Cardiac muscle cell (in vitro differentiated cells and primary cell): ENCODE results near the gene MB. TPM values are rescaled to one million over a fixed set of nuclear protein-coding genes. Genes with fewer than 3 reads are reported as not detected.
"Not testable (repeated sequence)": the region's sequence is repeated elsewhere in the genome, so short reads cannot be mapped to it uniquely, and the experiment has no call there.

Experiments
- DNase-seq, 2 donors: peaks; one replicate each; pipeline versions ENCODE4 v3.0.0 to v3.0.0-alpha.2; 2010 to 2017; ENCODE audit warnings: low read depth in 1 of 2, low spot score in 1 of 2
- H3K27ac ChIP-seq: fragments of 200-600 bp; sonication (generic); 2 replicates; pipeline ENCODE4 v1.5.1; 2016
- H3K27me3 ChIP-seq: fragments of 200-600 bp; sonication (generic); 2 replicates; pipeline ENCODE4 v1.6.0; 2016; ENCODE audit warnings: control low read depth
- H3K36me3 ChIP-seq: fragments of 200-600 bp; sonication (generic); 2 replicates; pipeline ENCODE4 v1.5.1; 2016; ENCODE audit warnings: control low read depth
- H3K4me1 ChIP-seq: fragments of 200-600 bp; sonication (generic); 2 replicates; pipeline ENCODE4 v1.8.1; 2017; ENCODE audit warnings: low read depth, mild to moderate bottlenecking, mixed run types
- H3K4me3 ChIP-seq: fragments of 200-600 bp; sonication (generic); 2 replicates; pipeline ENCODE4 v1.5.1; 2016; ENCODE audit warnings: mild to moderate bottlenecking
- H3K9me3 ChIP-seq: fragments of 200-600 bp; sonication (generic); 2 replicates; pipeline ENCODE4 v1.5.1; 2017; ENCODE audit warnings: low read depth, mild to moderate bottlenecking, control low read depth
- polyA plus RNA-seq: library from polyadenylated mRNA; unstranded; fragments of >200 nt; fragmentation: Nextera tagmentation; extraction: Ambion mirVana; gene quantifications from 2 replicates; pipeline ENCODE4 v1.2.1, GENCODE V29; 2016
- total RNA-seq: library from RNA; depleted of rRNA; stranded (reverse); fragments of >200 nt; gene quantifications from 2 replicates; pipeline ENCODE4 v1.2.3, GENCODE V29; 2016
- TF ChIP-seq, protein P1 (sequence below): IDR thresholded peaks from 2 replicates; pipeline ENCODE4 v1.5.1; 2012; ENCODE audit warnings: low read depth, mild to moderate bottlenecking, low read length

Gene MB
- total RNA-seq: 952 and 1,065 TPM in 2 replicates
- 829 and 1,030 TPM in 2 replicates for polyA plus RNA-seq

DNA sequence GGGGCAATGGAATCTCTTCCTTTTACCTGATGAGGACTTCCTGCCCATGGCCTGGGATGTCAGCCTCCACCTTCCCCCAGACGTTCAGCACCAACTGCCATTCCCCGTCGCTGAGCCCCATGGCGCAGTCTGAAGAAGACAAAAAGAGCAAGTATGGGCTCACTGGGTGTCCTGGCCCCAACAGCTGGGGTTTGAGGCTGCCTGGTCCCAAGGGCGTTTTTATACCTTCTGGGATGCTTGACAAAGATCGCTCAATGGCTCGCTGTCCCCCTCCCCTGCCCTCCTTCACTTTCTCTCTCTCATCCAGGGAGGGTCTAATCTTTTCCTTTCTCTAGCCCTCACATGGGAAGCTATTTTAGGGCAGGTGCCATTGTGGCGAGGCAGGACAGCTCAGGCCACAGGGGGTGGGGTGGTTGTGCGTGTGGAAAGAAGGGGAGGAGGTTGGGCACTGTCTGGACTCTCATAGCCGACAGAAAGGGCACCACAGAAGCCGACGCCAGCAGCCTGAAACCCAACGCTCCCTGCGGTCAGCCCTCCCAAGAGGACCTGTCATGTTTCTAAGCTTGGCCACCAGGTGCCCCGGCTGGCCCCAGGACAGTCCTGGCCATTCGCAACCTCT lies at the start of gene MB:
Gene MB, minus strand, starts transcription at position 193 of the 619 bp plus-strand sequence. Its CDS starts 72 bp downstream, at position 121.
- Histone ChIP-seq H3K9me3 (no peaks in the 10 kb centered on the region), H3K27ac (peak within 1 kb of the TSS; percentile 95), H3K36me3 (no peaks in the 10 kb centered on the region), H3K27me3 (no peaks in the 10 kb centered on the region), H3K4me1 (peaks cover 86% of the 10 kb centered on the region), H3K4me3 (no peak within 1 kb of the TSS)
- peak in 1 of 2 donors; percentile 45 for DNase-seq
- TF ChIP-seq, protein P1, sequence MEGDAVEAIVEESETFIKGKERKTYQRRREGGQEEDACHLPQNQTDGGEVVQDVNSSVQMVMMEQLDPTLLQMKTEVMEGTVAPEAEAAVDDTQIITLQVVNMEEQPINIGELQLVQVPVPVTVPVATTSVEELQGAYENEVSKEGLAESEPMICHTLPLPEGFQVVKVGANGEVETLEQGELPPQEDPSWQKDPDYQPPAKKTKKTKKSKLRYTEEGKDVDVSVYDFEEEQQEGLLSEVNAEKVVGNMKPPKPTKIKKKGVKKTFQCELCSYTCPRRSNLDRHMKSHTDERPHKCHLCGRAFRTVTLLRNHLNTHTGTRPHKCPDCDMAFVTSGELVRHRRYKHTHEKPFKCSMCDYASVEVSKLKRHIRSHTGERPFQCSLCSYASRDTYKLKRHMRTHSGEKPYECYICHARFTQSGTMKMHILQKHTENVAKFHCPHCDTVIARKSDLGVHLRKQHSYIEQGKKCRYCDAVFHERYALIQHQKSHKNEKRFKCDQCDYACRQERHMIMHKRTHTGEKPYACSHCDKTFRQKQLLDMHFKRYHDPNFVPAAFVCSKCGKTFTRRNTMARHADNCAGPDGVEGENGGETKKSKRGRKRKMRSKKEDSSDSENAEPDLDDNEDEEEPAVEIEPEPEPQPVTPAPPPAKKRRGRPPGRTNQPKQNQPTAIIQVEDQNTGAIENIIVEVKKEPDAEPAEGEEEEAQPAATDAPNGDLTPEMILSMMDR: no peak

DNA sequence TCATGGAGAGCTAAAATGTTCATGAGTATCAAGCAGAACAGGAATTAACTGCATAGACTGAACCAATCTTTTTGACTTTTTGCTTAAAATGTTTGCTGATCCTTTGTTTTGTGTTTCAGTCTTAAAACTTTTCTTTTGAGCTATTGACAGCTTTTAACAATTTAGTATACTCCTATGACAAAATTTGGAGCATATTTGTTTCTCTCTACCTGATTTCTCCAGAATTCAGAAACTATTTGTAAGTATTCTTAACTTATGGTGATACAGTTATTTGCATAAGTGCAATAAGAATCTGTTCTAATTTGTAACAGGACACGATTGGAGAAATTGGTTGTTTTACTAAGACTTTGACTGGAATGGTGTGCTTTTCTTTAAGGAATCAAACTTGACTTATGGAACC lies 49.6 kb upstream of the MB start:
- H3K27me3 ChIP-seq, H3K9me3 ChIP-seq, H3K4me1 ChIP-seq, H3K27ac ChIP-seq, H3K4me3 ChIP-seq, H3K36me3 ChIP-seq, DNase-seq: not testable (repeated sequence)

DNA sequence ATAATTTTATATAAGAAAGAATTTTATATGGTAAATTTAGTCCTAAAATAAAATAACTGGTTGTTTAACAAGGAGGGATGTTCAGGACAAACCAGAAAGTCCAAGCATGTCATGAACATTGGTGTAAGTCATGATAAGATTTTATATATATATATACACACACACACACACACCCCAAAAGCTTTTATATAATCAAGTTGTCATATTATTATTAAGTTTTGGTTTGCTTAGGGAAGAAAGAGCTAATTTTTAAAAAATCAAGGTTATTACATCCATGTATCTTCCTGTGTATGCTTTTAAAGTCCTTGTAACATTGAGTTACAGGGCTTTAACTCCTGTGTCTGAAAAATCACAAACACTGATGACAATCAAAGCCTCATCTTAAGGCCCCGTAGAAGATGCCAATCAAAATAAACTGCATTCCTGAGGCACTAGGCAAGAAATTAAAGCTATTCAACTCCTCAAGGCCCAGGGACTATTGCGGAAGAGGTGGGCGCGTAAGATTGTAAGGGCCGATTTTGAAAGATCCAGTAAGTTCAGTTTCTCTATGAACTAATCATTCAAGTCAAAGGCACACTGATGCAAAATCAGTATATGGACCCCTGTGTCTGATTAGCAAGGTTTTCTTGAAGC lies 47.9 kb upstream of the MB start:
- Histone ChIP-seq H3K4me1 (no peaks in the 10 kb centered on the region), H3K9me3 (peaks cover 3% of the 10 kb centered on the region), H3K27ac (no peak overlapping the region), H3K27me3 (no peaks in the 10 kb centered on the region), H3K36me3 (no peaks in the 10 kb centered on the region), H3K4me3 (no peak overlapping the region)
- DNase-seq: no peak
- TF ChIP-seq, protein P1: no peak

DNA sequence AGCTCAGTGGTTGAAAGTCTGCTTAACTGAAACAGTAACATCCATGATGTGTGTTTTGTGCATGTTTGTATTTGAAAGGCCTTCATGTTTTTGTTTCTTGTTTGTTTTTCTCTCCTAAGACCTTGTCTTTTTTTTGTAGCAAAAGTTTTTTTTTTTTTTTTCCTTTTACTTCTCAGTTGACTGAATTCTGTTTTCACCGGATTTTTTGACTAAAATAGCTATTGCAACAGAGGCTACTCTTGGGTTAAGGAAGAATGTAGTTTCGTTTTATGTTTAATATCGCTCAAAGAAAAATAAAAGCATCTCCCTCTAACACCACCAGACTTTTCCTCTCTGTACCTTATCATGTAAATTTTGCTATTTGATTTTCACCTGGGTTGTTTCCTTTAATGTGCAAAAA lies 46.2 kb upstream of the MB start:
- peaks cover 3% of the 10 kb centered on the region for H3K9me3 ChIP-seq
- H3K4me1 ChIP-seq: no peaks in the 10 kb centered on the region
- TF ChIP-seq, protein P1: no peak
- no peak overlapping the region for H3K4me3 ChIP-seq
- DNase-seq: peak in 1 of 2 donors; percentile 34
- H3K27me3 ChIP-seq: no peaks in the 10 kb centered on the region
- no peaks in the 10 kb centered on the region for H3K36me3 ChIP-seq
- H3K27ac ChIP-seq: no peak overlapping the region

DNA sequence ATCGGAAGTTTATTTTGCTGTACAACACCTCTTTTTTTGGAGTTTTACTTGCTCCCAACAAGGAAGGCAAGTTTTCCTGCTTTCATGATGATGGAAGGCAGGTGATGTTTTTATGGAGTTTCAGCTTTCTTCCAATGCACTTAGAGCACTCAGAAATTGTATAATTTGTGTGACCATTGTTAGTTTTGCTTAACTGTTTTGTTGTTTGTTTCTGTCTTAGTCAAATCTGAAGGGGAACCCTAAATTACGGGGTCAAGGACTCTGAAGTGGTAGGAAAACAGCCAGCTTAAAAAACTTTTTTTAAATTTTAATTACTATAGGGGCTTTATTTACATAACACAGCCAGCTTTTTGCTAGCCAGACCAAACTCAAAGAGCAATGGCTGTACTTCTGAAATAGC lies 45.8 kb upstream of the MB start:
- Histone ChIP-seq H3K9me3 (peaks cover 3% of the 10 kb centered on the region), H3K27ac (no peak overlapping the region), H3K27me3 (no peaks in the 10 kb centered on the region), H3K36me3 (no peaks in the 10 kb centered on the region), H3K4me3 (no peak overlapping the region), H3K4me1 (no peaks in the 10 kb centered on the region)
- TF ChIP-seq, protein P1: no peak
- DNase-seq: no peak

DNA sequence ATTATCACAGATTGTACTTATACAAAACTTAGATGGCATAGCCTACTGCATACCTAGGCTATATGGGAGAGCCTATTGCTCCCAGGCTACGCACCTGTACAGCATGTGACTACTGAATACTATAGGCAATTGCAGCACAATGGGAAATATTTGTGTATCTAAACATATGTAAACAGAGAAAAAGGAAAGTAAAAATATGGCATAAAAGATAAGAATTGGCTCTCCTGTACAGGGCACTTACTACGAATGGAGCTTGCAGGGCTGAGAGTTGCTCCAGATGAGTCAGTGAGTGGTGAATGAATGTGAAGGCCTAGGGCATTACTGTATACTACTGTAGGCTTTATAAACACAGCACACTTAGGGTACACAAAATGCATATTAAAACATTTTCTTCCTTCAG lies 44.3 kb upstream of the MB start:
- TF ChIP-seq, protein P1: no peak
- peaks cover 3% of the 10 kb centered on the region for H3K9me3 ChIP-seq
- H3K4me1 ChIP-seq: no peaks in the 10 kb centered on the region
- no peak for DNase-seq
- no peaks in the 10 kb centered on the region for H3K36me3 ChIP-seq
- H3K4me3 ChIP-seq: no peak overlapping the region
- no peak overlapping the region for H3K27ac ChIP-seq
- H3K27me3 ChIP-seq: no peaks in the 10 kb centered on the region
